HG03342 (cell line): ENCODE results near the gene CYP39A1.

Source experiments
- ATAC-seq: cut with Tn5 transposase; IDR thresholded peaks from one replicate; pipeline ENCODE4 v1.9.1; 2021; ENCODE audit warnings: mild to moderate bottlenecking, moderate library complexity; ENCODE audit not compliant: unreplicated experiment

CYP39A1 gene, protein sequence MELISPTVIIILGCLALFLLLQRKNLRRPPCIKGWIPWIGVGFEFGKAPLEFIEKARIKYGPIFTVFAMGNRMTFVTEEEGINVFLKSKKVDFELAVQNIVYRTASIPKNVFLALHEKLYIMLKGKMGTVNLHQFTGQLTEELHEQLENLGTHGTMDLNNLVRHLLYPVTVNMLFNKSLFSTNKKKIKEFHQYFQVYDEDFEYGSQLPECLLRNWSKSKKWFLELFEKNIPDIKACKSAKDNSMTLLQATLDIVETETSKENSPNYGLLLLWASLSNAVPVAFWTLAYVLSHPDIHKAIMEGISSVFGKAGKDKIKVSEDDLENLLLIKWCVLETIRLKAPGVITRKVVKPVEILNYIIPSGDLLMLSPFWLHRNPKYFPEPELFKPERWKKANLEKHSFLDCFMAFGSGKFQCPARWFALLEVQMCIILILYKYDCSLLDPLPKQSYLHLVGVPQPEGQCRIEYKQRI

DNA sequence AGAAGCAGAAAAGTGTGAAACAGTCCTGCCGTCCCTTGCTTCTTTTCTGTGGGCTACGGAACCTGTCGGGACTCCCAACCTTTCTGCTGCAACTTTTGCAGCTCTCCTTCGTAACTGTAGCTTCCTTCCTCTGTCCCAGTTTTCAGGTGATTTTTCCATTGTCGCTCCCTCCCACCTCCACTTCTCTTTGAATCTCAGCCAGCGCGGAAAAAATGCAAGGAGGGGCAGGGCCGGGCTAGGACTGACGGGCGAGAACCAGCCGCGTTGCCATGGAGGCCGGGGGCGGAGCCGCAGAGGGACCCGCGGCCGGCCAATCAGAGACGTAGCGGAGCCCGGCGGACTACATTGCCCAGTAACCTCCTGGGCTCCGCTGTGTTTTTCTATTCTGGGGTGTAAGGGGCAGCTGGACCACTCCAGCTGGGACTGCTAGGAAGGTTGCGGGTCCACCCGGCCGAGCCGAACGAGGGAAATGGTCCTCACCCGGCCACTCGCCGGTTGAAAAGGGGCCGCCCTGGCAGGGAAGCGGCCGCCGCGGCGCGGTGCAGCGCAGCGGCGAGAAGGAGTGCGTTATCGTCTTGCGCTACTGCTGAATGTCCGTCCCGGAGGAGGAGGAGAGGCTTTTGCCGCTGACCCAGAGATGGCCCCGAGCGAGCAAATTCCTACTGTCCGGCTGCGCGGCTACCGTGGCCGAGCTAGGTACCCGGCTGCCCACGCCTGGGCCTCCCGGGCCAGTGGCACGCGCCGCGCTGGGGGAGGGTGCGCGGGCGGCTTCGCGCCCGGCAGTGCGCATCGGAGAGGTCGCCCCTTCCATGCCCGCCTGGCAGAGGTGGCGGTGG lies at the start of gene CYP39A1, which contains the start of gene SLC25A27:
TSS of gene CYP39A1 (minus strand) at position 216 of the 836 bp plus-strand sequence. CDS start 236 bp downstream, outside the sequence.
TSS of gene SLC25A27 (plus strand) at position 373 of the 836 bp plus-strand sequence. CDS start at position 591, 218 bp downstream.
- peak; percentile 100 for ATAC-seq

DNA sequence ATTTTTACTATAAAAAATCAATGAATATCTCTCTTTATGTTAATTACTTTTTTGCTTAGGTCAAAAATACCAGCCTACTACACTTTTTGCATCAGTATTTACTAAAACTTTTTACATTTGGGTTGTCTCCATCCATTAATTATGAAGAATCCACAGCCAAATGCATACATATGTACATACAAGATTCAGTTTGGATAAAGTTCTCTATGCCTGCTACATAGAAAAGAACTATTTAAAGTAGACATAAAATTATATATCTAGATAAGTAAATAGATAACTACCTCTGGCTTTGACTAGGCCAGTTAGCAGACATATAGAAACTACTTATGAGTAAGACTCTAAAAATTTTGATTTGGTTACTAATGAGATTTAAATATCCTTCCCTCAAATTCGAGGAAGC lies 47.4 kb upstream of the CYP39A1 start:
- ATAC-seq: no peak

DNA sequence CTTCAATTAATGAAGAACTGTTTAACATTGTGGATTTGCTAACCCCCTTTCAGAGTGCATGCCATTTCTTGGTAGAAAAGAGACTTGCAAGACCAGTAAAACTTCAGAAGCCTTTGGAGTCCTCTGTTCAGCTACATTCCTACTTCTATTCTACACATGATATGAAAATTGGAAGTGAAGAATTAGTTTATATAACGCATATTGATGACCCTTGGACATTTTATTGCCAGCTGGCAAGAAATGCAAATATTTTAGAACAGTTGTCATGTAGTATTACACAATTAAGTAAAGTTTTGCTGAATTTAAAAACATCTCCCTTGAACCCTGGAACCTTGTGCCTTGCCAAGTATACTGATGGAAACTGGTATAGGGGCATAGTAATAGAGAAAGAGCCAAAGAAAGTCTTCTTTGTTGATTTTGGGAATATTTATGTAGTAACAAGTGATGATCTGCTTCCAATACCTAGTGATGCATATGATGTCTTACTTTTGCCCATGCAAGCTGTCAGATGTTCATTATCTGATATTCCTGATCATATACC lies 38.4 kb upstream of the CYP39A1 start:
- ATAC-seq: no peak

DNA sequence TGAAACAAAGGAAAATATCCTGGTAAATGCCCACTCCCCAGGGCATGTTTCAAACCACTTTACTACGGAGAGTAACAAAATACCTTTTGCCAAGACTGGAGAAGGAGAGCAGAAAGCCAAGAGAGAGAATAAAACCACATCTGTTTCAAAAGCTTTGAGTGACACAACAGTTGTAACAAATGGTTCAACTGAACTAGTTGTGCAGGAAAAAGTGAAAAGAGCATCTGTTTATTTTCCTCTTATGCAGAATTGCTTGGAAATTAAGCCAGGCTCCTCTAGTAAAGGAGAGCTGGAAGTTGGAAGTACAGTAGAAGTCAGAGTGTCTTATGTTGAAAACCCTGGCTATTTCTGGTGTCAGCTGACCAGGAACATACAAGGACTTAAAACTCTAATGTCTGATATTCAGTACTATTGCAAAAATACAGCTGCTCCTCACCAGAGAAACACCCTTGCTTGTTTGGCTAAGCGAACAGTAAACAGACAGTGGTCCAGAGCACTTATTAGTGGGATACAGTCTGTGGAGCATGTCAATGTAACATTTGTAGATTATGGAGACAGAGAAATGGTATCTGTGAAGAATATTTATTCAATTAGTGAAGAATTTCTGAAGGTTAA lies 37.6 kb upstream of the CYP39A1 start:
- no peak for ATAC-seq

DNA sequence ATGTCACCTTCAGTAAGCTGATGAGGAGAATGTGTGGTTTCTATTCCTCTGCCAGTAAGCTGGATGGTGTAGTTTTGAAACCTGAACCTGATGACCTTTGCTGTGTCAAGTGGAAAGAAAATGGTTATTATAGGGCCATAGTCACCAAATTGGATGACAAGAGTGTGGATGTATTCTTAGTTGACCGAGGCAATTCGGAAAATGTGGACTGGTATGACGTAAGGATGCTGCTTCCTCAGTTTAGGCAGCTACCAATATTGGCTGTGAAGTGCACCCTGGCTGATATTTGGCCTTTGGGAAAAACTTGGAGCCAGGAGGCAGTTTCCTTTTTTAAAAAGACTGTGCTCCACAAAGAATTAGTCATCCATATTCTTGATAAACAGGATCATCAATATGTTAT lies 37.0 kb upstream of the CYP39A1 start:
- ATAC-seq: no peak

DNA sequence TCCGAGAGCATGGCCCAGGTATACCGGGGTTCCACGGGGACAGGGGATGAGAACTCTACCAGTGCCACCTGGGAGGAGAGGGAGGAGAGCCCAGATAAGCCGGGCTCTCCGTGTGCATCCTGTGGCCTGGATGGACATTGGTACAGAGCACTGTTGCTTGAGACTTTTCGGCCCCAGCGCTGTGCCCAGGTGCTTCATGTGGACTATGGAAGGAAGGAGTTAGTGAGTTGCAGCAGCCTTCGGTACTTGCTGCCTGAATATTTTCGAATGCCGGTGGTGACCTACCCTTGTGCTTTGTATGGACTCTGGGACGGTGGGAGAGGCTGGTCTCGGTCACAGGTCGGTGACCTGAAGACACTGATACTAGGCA lies 36.3 kb upstream of the CYP39A1 start:
- no peak for ATAC-seq

DNA sequence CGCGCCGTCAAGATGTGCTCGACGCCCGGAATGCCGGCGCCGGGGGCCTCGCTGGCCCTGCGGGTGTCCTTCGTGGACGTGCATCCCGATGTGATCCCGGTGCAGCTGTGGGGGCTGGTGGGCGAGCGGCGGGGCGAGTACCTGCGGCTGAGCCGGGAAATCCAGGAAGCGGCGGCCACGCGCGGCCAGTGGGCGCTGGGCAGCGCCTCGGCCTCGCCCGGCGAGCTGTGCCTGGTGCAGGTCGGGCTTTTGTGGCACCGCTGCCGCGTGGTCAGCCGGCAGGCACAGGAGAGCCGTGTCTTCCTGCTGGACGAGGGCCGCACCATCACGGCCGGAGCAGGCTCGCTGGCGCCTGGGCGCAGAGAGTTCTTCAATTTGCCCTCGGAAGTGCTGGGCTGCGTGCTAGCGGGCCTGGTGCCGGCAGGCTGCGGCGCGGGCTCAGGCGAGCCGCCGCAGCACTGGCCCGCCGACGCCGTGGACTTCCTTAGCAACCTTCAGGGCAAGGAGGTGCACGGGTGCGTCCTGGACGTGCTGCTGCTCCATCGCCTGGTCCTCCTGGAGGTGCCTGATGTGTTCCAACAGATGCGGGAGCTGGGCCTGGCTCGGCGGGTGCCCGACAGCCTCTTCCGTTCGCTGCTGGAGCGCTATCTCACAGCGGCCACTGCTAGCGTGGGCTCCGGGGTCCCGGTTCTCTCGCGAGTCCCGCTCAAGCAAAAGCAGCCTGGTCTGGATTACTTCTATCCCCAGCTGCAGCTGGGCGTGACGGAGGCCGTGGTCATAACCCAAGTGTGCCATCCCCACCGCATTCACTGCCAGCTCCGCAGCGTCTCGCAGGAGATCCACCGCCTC lies 35.7 kb upstream of the CYP39A1 start:
- no peak for ATAC-seq

DNA sequence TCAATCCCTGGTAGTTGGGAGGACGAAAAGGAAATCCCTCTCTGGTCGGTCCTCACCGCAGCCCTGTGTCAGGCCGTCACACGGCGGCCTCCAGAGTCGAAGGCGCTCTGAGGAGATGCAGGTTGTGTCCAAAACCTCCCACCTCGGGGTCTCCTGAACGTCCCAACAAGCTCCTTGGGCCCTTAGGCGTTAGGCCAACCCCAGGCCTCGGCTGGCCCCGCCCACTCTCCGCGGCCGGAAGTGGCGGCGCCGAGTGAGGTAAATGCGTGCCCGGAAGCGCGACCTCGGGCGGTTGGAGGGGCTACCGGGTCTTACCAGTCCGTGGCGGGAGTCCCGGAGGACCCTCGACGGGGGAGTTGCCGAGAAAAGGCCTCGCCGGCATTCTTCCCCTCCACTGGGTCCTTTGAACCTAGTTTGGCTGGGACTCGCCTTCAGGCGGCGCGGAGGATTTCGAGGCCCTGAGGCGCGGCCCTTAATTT lies 35.0 kb upstream of the CYP39A1 start, which contains the start of gene TDRD6:
TSS of gene TDRD6 (plus strand) at position 267 of the 479 bp plus-strand sequence. CDS start 244 bp downstream, outside the sequence.
- no peak for ATAC-seq

DNA sequence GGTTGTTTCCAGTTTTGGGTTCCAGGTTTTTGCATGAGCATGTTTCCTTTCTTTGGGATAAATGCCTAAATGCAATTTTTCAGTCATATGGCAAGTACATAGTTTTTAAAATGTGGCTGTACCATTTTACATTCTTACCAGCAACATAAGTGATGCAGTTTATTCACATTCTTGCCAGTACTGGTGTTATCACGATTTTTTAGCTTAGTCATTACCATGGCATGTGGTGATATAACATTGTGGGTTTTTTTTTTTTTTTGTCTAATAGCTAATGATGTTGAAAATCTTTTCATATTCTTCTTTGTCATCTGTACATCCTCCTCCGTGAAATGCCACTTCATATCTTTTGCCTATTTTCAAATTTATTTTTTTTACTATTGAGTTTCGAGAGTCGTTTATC lies 32.2 kb upstream of the CYP39A1 start:
- no peak for ATAC-seq

DNA sequence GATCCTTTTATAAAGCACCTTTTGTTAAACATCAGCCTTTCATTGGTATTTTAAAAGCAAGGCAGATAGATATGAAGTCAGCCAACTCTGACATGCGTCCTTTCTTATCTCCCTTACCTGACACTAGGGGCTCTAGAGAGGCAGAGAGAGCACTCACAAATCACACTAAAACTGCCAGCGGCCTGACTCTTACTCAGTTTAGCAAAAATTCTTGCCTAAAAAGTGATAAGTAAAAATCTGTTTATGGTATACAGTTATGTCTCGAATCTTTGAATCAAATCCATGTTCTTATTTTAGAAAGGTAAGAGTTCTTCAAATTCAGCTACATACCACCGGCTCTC lies 24.7 kb upstream of the CYP39A1 start:
- ATAC-seq: no peak

DNA sequence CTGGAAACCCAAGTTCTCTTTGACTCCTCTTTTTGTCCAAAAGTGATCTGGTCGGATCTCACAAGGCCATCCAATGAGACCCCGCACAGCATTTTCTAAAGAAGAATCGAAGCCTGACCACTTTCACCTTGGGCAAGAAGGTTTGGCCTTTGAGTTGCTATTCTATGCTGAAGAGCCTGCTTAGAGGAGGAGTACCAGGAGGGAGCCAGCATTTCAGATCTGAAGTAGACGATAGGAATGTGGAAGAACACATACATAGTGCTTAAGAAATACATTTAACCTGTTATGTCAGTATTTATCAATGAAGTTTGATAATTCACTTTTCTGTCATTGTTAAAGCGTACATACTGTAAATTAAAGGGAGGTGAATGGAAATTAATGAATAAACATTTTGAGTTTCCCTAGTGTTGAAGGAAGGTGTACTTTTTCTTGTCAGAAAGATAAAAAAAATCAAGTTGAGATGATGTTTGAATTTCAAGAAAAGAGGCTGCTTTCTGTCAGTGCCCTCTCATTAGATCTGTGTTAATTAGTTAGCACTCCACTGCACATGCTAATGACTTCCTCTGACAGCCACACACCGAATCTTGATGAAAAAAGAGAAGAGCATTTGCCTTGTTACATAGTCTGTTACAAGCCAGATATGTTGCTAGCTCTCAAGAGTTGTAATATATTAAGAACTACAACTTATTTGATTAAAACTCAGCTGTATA lies 24.1 kb upstream of the CYP39A1 start:
- no peak for ATAC-seq

DNA sequence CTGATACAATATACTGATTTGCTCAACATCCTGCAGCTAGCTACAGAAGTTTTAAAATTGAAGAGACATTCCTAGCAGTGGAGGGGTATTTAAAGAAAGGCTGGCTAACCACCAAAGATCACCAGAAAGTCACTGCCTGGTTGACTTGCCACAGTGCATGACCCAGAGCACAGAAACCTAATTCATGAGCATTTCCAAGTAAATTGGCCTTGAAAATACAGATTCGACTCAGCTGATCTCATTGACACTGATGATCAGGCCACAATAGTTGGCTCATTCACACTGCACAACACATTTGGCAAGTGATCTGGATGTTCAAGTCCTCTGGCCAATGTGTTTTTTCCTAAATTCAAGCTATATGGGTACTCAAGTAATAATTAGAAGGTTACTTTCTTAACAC lies 21.8 kb upstream of the CYP39A1 start:
- no peak for ATAC-seq

DNA sequence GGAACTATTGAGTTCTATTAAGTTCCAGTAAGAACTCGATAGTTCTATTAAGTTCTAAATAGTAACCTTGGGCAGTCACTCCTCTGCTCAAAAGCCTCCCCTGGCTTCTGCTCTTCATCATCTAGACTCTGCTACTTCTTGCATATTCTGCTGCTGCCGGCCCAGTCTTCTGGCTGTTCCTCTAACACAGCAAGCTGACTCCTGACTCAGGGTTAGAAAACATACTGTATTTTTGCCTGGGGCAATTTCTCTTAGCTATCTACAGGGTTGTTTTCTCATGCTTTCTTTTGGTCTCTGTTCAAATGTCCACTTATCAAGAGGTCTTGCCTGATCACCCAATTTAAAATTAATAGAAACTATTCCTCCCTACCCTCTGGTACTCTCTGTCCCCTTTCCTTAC lies 14.8 kb upstream of the CYP39A1 start:
- no peak for ATAC-seq

DNA sequence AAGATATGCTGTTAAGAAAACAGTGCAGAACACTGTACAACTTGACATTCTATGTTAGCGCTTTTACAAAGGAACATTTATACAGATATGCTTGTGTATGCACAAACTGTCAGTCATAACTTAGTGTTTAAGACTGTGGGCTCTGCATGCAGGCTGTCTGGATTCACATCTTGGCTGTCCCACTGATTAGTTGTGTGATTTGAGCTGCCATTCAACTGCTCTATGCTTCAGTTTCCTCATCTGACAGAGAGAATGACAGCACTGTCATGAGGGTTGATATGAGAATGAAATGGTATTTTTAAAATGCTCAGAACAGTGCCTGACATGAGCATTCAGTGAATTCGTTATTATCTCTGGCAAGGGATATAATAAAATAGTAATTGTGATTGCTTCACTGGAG lies 8.9 kb upstream of the CYP39A1 start:
- ATAC-seq: no peak

DNA sequence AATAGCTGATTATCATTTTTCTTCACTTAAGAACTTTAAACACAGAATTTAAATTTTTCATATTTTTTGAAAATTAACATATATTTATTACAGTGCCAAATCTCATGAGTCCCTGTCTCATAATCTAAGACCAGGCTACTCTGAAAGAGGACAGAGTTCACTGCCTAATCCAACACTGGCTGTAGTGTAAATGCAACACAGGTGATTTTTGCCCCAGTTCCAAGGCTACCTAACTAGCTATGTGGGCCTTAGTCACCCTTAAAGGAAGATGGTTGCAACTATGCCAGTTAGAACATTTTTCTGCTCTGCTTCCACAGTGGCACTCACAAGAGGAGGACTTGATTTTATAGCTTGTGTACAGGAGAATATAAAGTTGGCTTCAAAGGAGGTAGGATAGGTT lies 5.0 kb upstream of the CYP39A1 start:
- no peak for ATAC-seq

DNA sequence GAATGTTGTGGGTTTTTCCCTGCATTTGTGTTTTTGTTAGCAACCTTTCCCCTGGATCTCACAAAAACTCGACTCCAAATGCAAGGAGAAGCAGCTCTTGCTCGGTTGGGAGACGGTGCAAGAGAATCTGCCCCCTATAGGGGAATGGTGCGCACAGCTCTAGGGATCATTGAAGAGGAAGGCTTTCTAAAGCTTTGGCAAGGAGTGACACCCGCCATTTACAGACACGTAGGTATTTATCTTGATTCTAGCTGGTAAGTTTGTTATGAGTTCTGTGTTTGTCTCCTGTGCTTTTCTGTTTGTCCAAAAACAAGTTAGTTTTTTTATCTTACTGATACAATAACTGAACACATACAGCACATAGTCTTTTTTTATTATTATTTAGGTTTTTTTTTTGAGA lies 3.2 kb upstream of the CYP39A1 start:
- no peak for ATAC-seq

DNA sequence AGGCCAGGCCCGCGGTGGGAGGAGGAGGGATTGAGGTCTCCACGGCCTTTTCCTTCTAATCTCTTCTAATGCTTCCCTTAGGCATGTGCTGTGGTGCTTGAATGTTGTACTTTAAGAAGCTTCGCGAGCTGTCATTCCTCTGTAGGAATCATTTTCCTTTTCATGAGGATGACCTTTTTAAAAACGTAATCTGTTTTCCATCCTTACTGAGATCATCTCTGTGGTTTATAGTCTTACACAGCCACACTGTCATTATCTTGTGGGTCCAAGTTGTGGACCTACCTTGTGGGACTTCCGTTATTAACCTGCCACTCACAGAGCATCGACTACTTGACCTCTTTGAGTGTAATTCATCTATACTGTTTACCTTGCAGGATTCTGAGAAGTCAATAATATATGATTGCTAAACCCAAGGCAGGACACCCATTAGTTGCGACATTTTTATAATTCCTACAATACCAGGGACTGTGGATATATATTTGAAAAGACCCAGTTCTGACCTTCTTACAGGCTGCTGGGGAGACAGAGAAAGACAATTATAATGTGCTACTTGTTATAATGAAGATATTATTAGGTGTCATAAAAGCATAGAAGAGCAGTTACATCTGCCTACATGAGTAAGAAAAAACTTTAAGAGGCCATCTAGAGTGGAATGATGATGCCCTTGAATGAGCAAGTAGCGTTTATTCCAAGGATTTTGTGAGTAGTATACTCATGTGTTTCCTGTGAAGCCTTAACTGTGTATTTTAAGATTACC lies 999 bp upstream of the CYP39A1 start:
- ATAC-seq: no peak

DNA sequence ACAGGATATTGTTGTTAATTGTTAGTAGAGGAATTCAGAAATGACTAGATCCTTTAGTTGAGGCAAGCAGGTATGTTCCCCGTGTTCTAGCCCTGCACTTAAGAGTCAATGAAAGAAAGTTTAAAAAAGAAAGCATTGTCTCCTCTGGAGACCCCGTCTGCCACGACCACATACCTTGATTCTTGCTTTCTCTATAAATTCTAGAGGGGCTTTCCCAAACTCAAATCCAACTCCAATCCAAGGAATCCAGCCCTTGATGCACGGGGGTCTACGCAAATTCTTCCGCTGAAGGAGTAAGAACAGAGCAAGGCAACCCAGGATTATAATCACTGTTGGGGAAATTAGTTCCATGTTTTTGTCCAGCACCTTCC lies 401 bp downstream of the CYP39A1 start:
- ATAC-seq: no peak

DNA sequence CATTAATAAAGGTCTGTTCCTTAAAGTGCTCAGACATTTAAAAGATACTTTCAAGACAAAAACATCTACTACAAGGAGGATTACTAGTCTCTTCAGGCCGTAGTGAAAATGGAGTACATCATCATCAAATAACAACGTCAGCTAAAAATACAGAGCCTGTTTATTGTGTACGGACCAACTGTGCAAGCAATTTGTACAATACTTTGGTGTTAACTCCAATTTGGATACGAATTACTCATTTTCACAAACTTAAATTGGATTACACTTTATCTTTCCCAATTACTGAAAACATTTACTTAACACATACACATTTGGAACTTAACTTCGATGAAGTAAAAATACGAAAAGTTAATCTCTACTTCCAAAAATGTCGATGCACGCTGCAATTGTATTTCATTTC lies 802 bp downstream of the CYP39A1 start:
- no peak for ATAC-seq
